ENCODE measurements around the gene RAC3.
A peak's percentile ranks its signal among the peaks of the same experiment; 100 is the strongest.

Gene RAC3

GRCh38 chr17:82050761-82051641, 19.5 kb downstream of the RAC3 start:
- Histone ChIP-seq H3K4me1 (ENCODE audit: control insufficient read depth, insufficient read depth, low read length, poor library complexity, severe bottlenecking) (peaks cover 25% of the 10 kb centered on the region), H3K9me3 (ENCODE audit: control insufficient read depth, low read length) (no peaks in the 10 kb centered on the region), H3K27ac (ENCODE audit: insufficient read depth, low read length, poor library complexity, severe bottlenecking) (no peak overlapping the region), H3K27me3 (replicated peaks; ENCODE audit: control insufficient read depth, insufficient read depth, low read length, poor library complexity, severe bottlenecking) (no peaks in the 10 kb centered on the region), H3K36me3 (ENCODE audit: control insufficient read depth, insufficient read depth, low read length) (peaks cover 26% of the 10 kb centered on the region), H3K4me3 (ENCODE audit: insufficient read depth, low read depth, low read length, poor library complexity, severe bottlenecking) (peak overlapping the region; percentile 50)
- no peak for DNase-seq

GRCh38 chr17:82051776-82052637, 20.5 kb downstream of the RAC3 start, which contains the start of the genes GPS1 and RFNG:
TSS of gene GPS1 (plus strand) at chr17:82051898. CDS start at chr17:82051932, 34 bp downstream.
TSS of gene RFNG (minus strand) at chr17:82051811. CDS start at chr17:82051766, 45 bp downstream.
- Histone ChIP-seq H3K4me1 (ENCODE audit: control insufficient read depth, insufficient read depth, low read length, poor library complexity, severe bottlenecking) (peaks cover 25% of the 10 kb centered on the region), H3K27ac (ENCODE audit: insufficient read depth, low read length, poor library complexity, severe bottlenecking) (no peak within 1 kb of the TSS), H3K27me3 (replicated peaks; ENCODE audit: control insufficient read depth, insufficient read depth, low read length, poor library complexity, severe bottlenecking) (no peaks in the 10 kb centered on the region), H3K9me3 (ENCODE audit: control insufficient read depth, low read length) (no peaks in the 10 kb centered on the region), H3K36me3 (ENCODE audit: control insufficient read depth, insufficient read depth, low read length) (peaks cover 34% of the 10 kb centered on the region), H3K4me3 (ENCODE audit: insufficient read depth, low read depth, low read length, poor library complexity, severe bottlenecking) (peak within 1 kb of the TSS; percentile 71)
- DNase-seq, result peak; percentile 63 to 74 (median 65)

GRCh38 chr17:82052638-82053059, 21.2 kb downstream of the RAC3 start:
- no peak for DNase-seq
- H3K36me3 ChIP-seq (ENCODE audit: control insufficient read depth, insufficient read depth, low read length), result peaks cover 38% of the 10 kb centered on the region
- no peaks in the 10 kb centered on the region for H3K27me3 ChIP-seq (replicated peaks; ENCODE audit: control insufficient read depth, insufficient read depth, low read length, poor library complexity, severe bottlenecking)
- no peak overlapping the region for H3K27ac ChIP-seq (ENCODE audit: insufficient read depth, low read length, poor library complexity, severe bottlenecking)
- H3K4me1 ChIP-seq (ENCODE audit: control insufficient read depth, insufficient read depth, low read length, poor library complexity, severe bottlenecking), result peaks cover 25% of the 10 kb centered on the region
- no peaks in the 10 kb centered on the region for H3K9me3 ChIP-seq (ENCODE audit: control insufficient read depth, low read length)
- peak overlapping the region; percentile 71 for H3K4me3 ChIP-seq (ENCODE audit: insufficient read depth, low read depth, low read length, poor library complexity, severe bottlenecking)

- no peak for DNase-seq
- Histone ChIP-seq H3K4me1 (ENCODE audit: control insufficient read depth, insufficient read depth, low read length, poor library complexity, severe bottlenecking) (peaks cover 25% of the 10 kb centered on the region), H3K27me3 (replicated peaks; ENCODE audit: control insufficient read depth, insufficient read depth, low read length, poor library complexity, severe bottlenecking) (no peaks in the 10 kb centered on the region), H3K4me3 (ENCODE audit: insufficient read depth, low read depth, low read length, poor library complexity, severe bottlenecking) (peak overlapping the region; percentile 71), H3K36me3 (ENCODE audit: control insufficient read depth, insufficient read depth, low read length) (peaks cover 42% of the 10 kb centered on the region), H3K9me3 (ENCODE audit: control insufficient read depth, low read length) (no peaks in the 10 kb centered on the region), H3K27ac (ENCODE audit: insufficient read depth, low read length, poor library complexity, severe bottlenecking) (no peak overlapping the region)
These were observed 21.7 kb downstream of the RAC3 start for GRCh38 chr17:82053130-82053529.

GRCh38 chr17:82053556-82054263, 22.2 kb downstream of the RAC3 start:
- DNase-seq, result no peak
- no peak overlapping the region for H3K27ac ChIP-seq (ENCODE audit: insufficient read depth, low read length, poor library complexity, severe bottlenecking)
- H3K4me1 ChIP-seq (ENCODE audit: control insufficient read depth, insufficient read depth, low read length, poor library complexity, severe bottlenecking), result peaks cover 25% of the 10 kb centered on the region
- H3K27me3 ChIP-seq (replicated peaks; ENCODE audit: control insufficient read depth, insufficient read depth, low read length, poor library complexity, severe bottlenecking), result no peaks in the 10 kb centered on the region
- H3K9me3 ChIP-seq (ENCODE audit: control insufficient read depth, low read length), result no peaks in the 10 kb centered on the region
- peaks cover 47% of the 10 kb centered on the region for H3K36me3 ChIP-seq (ENCODE audit: control insufficient read depth, insufficient read depth, low read length)
- no peak overlapping the region for H3K4me3 ChIP-seq (ENCODE audit: insufficient read depth, low read depth, low read length, poor library complexity, severe bottlenecking)

GRCh38 chr17:82054351-82055022, 23.0 kb downstream of the RAC3 start:
- no peaks in the 10 kb centered on the region for H3K27me3 ChIP-seq (replicated peaks; ENCODE audit: control insufficient read depth, insufficient read depth, low read length, poor library complexity, severe bottlenecking)
- H3K9me3 ChIP-seq (ENCODE audit: control insufficient read depth, low read length), result no peaks in the 10 kb centered on the region
- no peak for DNase-seq
- no peak overlapping the region for H3K27ac ChIP-seq (ENCODE audit: insufficient read depth, low read length, poor library complexity, severe bottlenecking)
- H3K4me1 ChIP-seq (ENCODE audit: control insufficient read depth, insufficient read depth, low read length, poor library complexity, severe bottlenecking), result peaks cover 25% of the 10 kb centered on the region
- peaks cover 55% of the 10 kb centered on the region for H3K36me3 ChIP-seq (ENCODE audit: control insufficient read depth, insufficient read depth, low read length)
- no peak overlapping the region for H3K4me3 ChIP-seq (ENCODE audit: insufficient read depth, low read depth, low read length, poor library complexity, severe bottlenecking)

GRCh38 chr17:82055023-82055964, 23.8 kb downstream of the RAC3 start:
- H3K36me3 ChIP-seq (ENCODE audit: control insufficient read depth, insufficient read depth, low read length), result peaks cover 63% of the 10 kb centered on the region
- peaks cover 23% of the 10 kb centered on the region for H3K4me1 ChIP-seq (ENCODE audit: control insufficient read depth, insufficient read depth, low read length, poor library complexity, severe bottlenecking)
- no peak for DNase-seq
- no peaks in the 10 kb centered on the region for H3K27me3 ChIP-seq (replicated peaks; ENCODE audit: control insufficient read depth, insufficient read depth, low read length, poor library complexity, severe bottlenecking)
- no peaks in the 10 kb centered on the region for H3K9me3 ChIP-seq (ENCODE audit: control insufficient read depth, low read length)
- no peak overlapping the region for H3K27ac ChIP-seq (ENCODE audit: insufficient read depth, low read length, poor library complexity, severe bottlenecking)
- H3K4me3 ChIP-seq (ENCODE audit: insufficient read depth, low read depth, low read length, poor library complexity, severe bottlenecking), result no peak overlapping the region

- no peaks in the 10 kb centered on the region for H3K27me3 ChIP-seq (replicated peaks; ENCODE audit: control insufficient read depth, insufficient read depth, low read length, poor library complexity, severe bottlenecking)
These were observed 24.7 kb downstream of the RAC3 start for GRCh38 chr17:82055965-82056728.

More at GRCh38 chr17:82055965-82056728, 24.7 kb downstream of the RAC3 start:
- Histone ChIP-seq H3K27ac (ENCODE audit: insufficient read depth, low read length, poor library complexity, severe bottlenecking) (no peak overlapping the region), H3K9me3 (ENCODE audit: control insufficient read depth, low read length) (no peaks in the 10 kb centered on the region), H3K36me3 (ENCODE audit: control insufficient read depth, insufficient read depth, low read length) (peaks cover 72% of the 10 kb centered on the region), H3K4me3 (ENCODE audit: insufficient read depth, low read depth, low read length, poor library complexity, severe bottlenecking) (no peak overlapping the region), H3K4me1 (ENCODE audit: control insufficient read depth, insufficient read depth, low read length, poor library complexity, severe bottlenecking) (peaks cover 16% of the 10 kb centered on the region)
- no peak for DNase-seq

Data from effector memory CD4-positive, alpha-beta T cell (primary cell).